GM19468 (cell line): ENCODE results near the gene TIAM2.

Source experiments
- ATAC-seq: cut with Tn5 transposase; IDR thresholded peaks from one replicate; pipeline ENCODE4 v1.9.1; 2021; ENCODE audit warnings: mild to moderate bottlenecking, moderate library complexity, moderate number of reproducible peaks; ENCODE audit not compliant: unreplicated experiment; ENCODE audit errors: extremely low read depth

Gene TIAM2

GRCh38 chr6:155269765-155270164 is 274.6 kb downstream of the TIAM2 start:
- ATAC-seq, result no peak

- ATAC-seq, result no peak
These were observed 275.5 kb downstream of the TIAM2 start for GRCh38 chr6:155270561-155271091.

- no peak for ATAC-seq
These were observed 276.0 kb downstream of the TIAM2 start for GRCh38 chr6:155271145-155271544.

DNA sequence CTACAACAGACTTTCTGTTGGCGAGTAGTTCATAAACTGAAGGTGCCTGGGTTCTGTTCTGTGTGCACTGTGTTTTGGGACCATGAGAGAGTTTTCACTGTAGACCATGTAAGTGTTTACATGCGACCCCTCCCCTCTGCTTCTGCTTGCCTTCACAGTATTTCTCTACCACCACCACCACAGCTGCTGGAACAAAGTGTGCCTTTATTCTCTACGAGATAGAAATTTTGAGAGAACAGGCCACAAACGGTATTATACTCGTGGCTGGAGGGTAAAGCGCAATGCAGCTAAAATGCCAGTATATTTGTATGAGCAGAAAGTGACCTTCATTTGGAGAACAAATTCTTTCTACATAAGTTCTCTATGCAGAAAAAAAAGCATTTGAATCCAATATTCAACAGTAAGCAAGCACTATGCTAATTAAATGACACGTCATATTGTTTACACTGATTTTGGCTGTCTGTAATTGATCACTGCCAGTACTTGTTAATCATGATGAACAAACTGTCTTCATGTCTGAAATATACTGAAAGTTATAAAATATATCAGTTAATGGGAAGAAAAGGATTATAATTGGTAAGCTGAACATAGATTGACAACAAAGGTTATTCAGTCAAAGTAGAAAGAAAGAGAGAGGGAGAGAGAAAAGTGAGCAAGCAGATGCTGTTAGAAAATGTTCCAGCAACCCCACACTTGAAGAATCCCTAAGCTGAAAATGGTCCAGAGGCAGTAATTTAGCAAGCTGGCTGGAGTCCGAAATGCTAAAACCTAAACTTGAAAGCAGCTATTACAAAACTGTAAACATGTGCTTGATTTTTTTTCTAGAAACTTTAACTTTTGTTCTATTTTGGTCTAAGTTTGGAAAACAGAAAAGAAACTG is 277.5 kb downstream of the TIAM2 start:
- no peak for ATAC-seq

GRCh38 chr6:155273431-155273830 is 278.3 kb downstream of the TIAM2 start:
- no peak for ATAC-seq

DNA sequence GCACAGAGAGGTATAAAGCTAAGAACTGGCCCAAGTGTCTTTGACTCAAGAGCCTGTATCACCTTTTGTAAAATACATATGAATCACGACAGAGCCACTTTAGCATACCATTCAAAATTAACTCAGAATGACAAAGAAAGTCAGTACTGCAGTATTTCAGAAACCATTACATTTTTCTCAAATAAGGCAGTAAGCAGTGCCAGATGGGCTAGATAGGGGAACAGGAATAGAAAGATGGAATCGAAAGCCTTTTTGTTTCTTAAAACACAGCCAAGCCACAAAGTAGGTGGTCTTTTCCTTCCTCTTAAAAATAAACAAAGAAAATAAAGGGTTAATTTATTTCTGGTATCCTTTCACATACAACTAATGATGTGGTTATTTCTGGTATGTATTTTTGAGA is 279.0 kb downstream of the TIAM2 start:
- ATAC-seq, result no peak

DNA sequence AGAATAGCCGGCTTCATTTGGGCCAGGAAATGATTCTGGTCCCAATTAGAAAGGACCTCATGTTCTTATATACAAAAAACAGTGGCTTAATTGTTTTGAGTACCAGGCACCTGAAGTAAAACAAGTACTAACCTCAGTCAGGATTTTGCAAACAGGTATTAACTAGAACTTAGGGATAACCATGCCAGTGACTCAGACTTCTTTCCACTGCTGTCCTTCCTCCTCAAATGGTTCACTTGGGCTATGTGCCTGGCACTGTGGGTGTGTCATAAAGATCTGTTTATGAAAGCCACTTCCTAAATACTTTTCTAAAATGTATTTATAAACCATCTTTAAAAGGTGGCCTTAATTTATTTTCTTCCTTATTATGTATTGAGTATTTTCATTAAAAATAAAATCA is 279.4 kb downstream of the TIAM2 start:
- ATAC-seq, result no peak

DNA sequence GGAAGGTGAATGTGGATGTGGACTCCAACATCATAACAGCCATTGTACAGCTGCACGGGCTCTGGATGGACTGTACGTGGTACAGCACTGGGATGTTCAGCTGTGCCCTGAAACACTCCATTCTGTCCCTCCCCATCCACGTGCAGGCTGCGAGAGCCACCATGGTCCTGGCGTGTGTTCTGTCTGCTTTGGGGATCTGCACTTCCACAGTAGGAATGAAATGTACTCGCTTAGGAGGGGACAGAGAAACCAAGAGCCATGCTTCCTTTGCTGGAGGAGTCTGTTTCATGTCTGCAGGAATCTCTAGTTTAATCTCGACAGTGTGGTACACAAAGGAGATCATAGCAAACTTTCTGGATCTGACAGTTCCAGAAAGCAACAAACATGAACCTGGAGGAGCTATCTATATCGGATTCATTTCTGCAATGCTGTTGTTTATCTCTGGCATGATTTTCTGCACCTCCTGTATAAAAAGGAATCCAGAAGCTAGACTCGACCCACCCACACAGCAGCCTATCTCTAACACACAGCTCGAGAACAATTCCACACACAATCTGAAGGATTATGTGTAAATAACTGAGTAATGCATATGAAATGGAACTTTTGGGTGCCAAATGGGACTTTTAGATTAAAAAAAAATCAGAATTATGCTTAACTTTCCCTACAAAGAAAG is 280.8 kb downstream of the TIAM2 start:
- no peak for ATAC-seq

DNA sequence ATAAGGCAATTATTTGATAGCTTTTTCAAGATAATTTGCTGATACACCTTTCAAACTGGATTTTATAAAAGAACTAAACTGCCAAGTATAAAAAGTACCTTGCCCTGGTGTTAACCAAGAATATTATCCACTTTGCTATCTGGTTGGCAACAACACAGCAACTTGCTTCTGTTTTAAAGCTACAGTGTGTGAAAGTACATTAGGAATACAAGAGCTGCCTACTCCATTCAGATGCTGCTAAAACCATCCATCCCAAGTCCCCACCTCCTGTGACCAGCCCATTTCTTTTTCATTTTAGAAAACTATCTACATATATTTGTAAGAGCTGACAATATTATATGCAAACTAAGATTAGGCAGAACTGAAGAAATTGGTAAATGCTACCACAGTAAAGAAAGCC is 281.5 kb downstream of the TIAM2 start:
- no peak for ATAC-seq

GRCh38 chr6:155278319-155279049 is 283.4 kb downstream of the TIAM2 start:
- ATAC-seq, result no peak

GRCh38 chr6:155284775-155285174 is 289.7 kb downstream of the TIAM2 start:
- ATAC-seq, result no peak

- no peak for ATAC-seq
These were observed 292.6 kb downstream of the TIAM2 start for GRCh38 chr6:155287762-155288161.

DNA sequence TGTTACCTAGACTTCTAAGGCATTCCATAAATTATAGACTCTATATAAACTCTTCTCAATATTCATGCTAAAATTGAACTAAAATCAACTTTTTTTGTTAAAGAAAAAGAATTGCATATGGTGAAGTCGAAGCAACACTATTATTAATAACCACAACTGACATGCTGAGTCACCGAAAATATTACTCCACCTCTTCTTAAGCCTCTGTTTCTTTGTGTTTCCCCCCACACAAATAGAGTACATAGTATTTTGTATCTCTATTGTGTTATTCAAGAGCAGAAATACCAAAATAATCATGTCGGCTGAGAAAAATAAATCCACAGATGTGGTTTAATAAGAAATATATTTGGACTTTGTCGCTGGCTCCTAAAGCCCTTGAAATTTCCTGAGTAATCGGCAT is 295.4 kb downstream of the TIAM2 start:
- no peak for ATAC-seq

GRCh38 chr6:155291291-155291690 is 296.2 kb downstream of the TIAM2 start:
- no peak for ATAC-seq

DNA sequence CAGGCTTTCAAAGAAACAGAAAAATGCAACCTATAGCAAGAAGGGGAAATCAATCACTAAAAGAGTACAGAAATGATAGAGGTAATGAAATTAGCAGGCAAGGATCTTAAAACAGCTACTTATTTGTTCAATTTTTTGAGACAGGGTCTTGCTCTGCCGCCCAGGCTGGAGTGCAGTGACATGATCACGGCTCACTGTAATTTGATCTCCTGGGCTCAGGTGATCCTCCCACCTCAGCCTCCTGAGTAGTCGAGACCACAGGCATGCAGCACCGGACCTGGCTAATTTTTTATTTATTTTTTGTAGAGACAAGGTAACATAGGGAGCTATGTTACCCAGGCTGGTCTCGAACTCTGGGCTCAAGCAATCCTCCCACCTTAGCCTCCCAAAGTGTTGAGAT is 297.6 kb downstream of the TIAM2 start:
- no peak for ATAC-seq

GRCh38 chr6:155297669-155298068 is 302.6 kb downstream of the TIAM2 start:
- ATAC-seq, result no peak

- no peak for ATAC-seq
These were observed 306.8 kb downstream of the TIAM2 start for GRCh38 chr6:155301867-155302266.

- no peak for ATAC-seq
These were observed 308.3 kb downstream of the TIAM2 start for GRCh38 chr6:155303361-155303870.

DNA sequence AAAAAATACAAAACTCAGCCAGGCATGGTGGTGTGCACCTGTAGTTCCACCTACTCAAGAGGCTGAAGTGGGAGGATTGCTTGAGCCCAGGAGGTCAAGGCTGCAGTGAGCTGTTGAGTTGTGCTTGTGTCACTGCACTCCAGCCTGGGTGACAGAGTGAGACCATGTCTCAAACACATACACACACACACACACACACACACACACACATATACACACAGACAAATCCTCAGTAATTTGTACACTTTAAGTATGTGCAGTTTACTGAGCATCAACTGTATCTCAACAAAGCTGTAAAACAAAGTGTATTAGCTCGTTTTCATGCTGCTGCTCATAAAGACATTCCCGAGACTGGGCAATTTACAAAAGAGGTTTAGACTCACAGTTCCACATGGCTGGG is 311.8 kb downstream of the TIAM2 start:
- ATAC-seq, result no peak
